ENCODE measurements around the gene PRSS56.
A peak's percentile ranks its signal among the peaks of the same experiment; 100 is the strongest.
"Not testable (repeated sequence)": the region's sequence is repeated elsewhere in the genome, so short reads cannot be mapped to it uniquely, and the experiment has no call there.

PRSS56 gene

GRCh38 chr2:232542715-232543467 is 22.7 kb downstream of the PRSS56 start:
- no peak for DNase-seq

GRCh38 chr2:232543491-232543890 is 23.3 kb downstream of the PRSS56 start:
- DNase-seq: no peak

- DNase-seq: no peak
Measured at GRCh38 chr2:232543928-232544631, 23.9 kb downstream of the PRSS56 start.

- no peak for DNase-seq
Measured at GRCh38 chr2:232544674-232545073, 24.5 kb downstream of the PRSS56 start.

- DNase-seq: no peak
Measured at GRCh38 chr2:232545511-232546375, 25.6 kb downstream of the PRSS56 start.

GRCh38 chr2:232547991-232548390 is 27.8 kb downstream of the PRSS56 start:
- DNase-seq: no peak

- DNase-seq: no peak
Measured at GRCh38 chr2:232549655-232550353, 29.6 kb downstream of the PRSS56 start.

GRCh38 chr2:232550354-232551249 is 30.4 kb downstream of the PRSS56 start, which contains the start of the genes EIF4E2 and TIGD1:
Gene EIF4E2, plus strand, starts transcription at chr2:232550689. Its CDS starts 36 bp downstream, at chr2:232550725.
Gene TIGD1, minus strand, starts transcription at chr2:232550557. Its CDS starts 675 bp downstream, at chr2:232549882.
- DNase-seq: peak; percentile 96

- no peak for DNase-seq
Measured at GRCh38 chr2:232551250-232551638, 31.1 kb downstream of the PRSS56 start.

GRCh38 chr2:232551776-232552175 is 31.6 kb downstream of the PRSS56 start:
- no peak for DNase-seq

GRCh38 chr2:232556426-232556825 is 36.2 kb downstream of the PRSS56 start:
- no peak for DNase-seq

- DNase-seq: no peak
Measured at GRCh38 chr2:232562515-232563151, 42.4 kb downstream of the PRSS56 start.

GRCh38 chr2:232563580-232563979 is 43.4 kb downstream of the PRSS56 start:
- no peak for DNase-seq

- no peak for DNase-seq
Measured at GRCh38 chr2:232567721-232568120, 47.5 kb downstream of the PRSS56 start.

- DNase-seq: no peak
Measured at GRCh38 chr2:232568161-232568560, 48.0 kb downstream of the PRSS56 start.

GRCh38 chr2:232569541-232569940 is 49.4 kb downstream of the PRSS56 start:
- DNase-seq: no peak

- not testable (repeated sequence) for DNase-seq
Measured at GRCh38 chr2:232570481-232570880, 50.3 kb downstream of the PRSS56 start.

- DNase-seq: no peak
Measured at GRCh38 chr2:232571026-232571474, 50.9 kb downstream of the PRSS56 start.

GRCh38 chr2:232573042-232573441 is 52.9 kb downstream of the PRSS56 start:
- no peak for DNase-seq

- no peak for DNase-seq
Measured at GRCh38 chr2:232573771-232574435, 53.7 kb downstream of the PRSS56 start.
